Liver (tissue), 9 donors: ENCODE data around the gene PPP2R2D. TPM values are rescaled to one million over a fixed set of nuclear protein-coding genes. Genes with fewer than 3 reads are reported as not detected.

ENCODE experiments used
- DNase-seq: peaks from one replicate; pipeline ENCODE4 v3.0.0-alpha.2; 2017; ENCODE audit warnings: low spot score
- H3K27ac ChIP-seq, 2 donors: one replicate each; pipeline ENCODE4 v1.7.0; 2013; ENCODE audit warnings: inconsistent platforms in 2 of 2, low read length in 2 of 2, control low read depth in 1 of 2, low read depth in 1 of 2, mild to moderate bottlenecking in 1 of 2
- H3K27me3 ChIP-seq, 4 donors: one replicate each; pipeline versions ENCODE4 v1.6.1 to v1.7.0; 2013; ENCODE audit warnings: low read length in 3 of 4, inconsistent platforms in 1 of 4, mild to moderate bottlenecking in 1 of 4, moderate library complexity in 1 of 4; ENCODE audit not compliant: control insufficient read depth in 4 of 4, insufficient read depth in 4 of 4
- H3K36me3 ChIP-seq, 4 donors: one replicate each; pipeline versions ENCODE4 v1.6.1 to v1.7.0; 2013; ENCODE audit warnings: low read length in 3 of 4, mild to moderate bottlenecking in 3 of 4, low read depth in 1 of 4, moderate library complexity in 1 of 4; ENCODE audit not compliant: control insufficient read depth in 4 of 4, insufficient read depth in 3 of 4
- H3K4me1 ChIP-seq, 4 donors: one replicate each; pipeline versions ENCODE4 v1.6.1 to v1.7.0; 2013; ENCODE audit warnings: low read length in 3 of 4, mild to moderate bottlenecking in 3 of 4, moderate library complexity in 1 of 4; ENCODE audit not compliant: control insufficient read depth in 4 of 4, insufficient read depth in 4 of 4
- H3K4me3 ChIP-seq, 3 donors: one replicate each; pipeline versions ENCODE4 v1.6.1 to v1.7.0; 2013; ENCODE audit warnings: low read length in 3 of 3, control low read depth in 1 of 3, low read depth in 1 of 3, mild to moderate bottlenecking in 1 of 3
- H3K9ac ChIP-seq, 2 donors: one replicate each; pipeline ENCODE4 v1.7.0; 2013; ENCODE audit warnings: low read length in 2 of 2, mild to moderate bottlenecking in 2 of 2, moderate library complexity in 2 of 2, control low read depth in 1 of 2, low read depth in 1 of 2
- H3K9me3 ChIP-seq, 4 donors: one replicate each; pipeline versions ENCODE4 v1.6.1 to v1.7.0; 2013; ENCODE audit warnings: low read length in 3 of 4; ENCODE audit not compliant: control insufficient read depth in 4 of 4
- EGR1 ChIP-seq, 2 donors: IDR thresholded peaks; 2 replicates each; pipeline ENCODE4 v1.6.1; 2016 to 2018; ENCODE audit warnings: antibody characterized with exemption in 2 of 2, low read depth in 2 of 2
- FOXA1 ChIP-seq: IDR thresholded peaks from 2 replicates; pipeline ENCODE4 v1.6.1; 2016; ENCODE audit warnings: antibody characterized with exemption
- FOXA2 ChIP-seq: IDR thresholded peaks from 2 replicates; pipeline ENCODE4 v1.6.1; 2016; ENCODE audit warnings: antibody characterized with exemption
- GABPA ChIP-seq, 2 donors: IDR thresholded peaks in 1 of 2; conservative IDR thresholded peaks in 1 of 2; 2 replicates each; pipeline ENCODE4 v1.6.1; 2016; ENCODE audit warnings: antibody characterized with exemption in 2 of 2, mild to moderate bottlenecking in 1 of 2, moderate library complexity in 1 of 2
- HNF4A ChIP-seq, 2 donors: conservative IDR thresholded peaks; 2 replicates each; pipeline ENCODE4 v1.6.1; 2016; ENCODE audit warnings: antibody characterized with exemption in 2 of 2, mild to moderate bottlenecking in 2 of 2
- HNF4G ChIP-seq: IDR thresholded peaks from 2 replicates; pipeline ENCODE4 v1.6.1; 2016; ENCODE audit warnings: antibody characterized with exemption
- JUND ChIP-seq, 2 donors: IDR thresholded peaks; 2 replicates each; pipeline ENCODE4 v1.6.1; 2016; ENCODE audit warnings: antibody characterized with exemption in 2 of 2
- RAD21 ChIP-seq, 2 donors: IDR thresholded peaks; 2 replicates each; pipeline ENCODE4 v1.6.1; 2016; ENCODE audit warnings: antibody characterized with exemption in 2 of 2, mild to moderate bottlenecking in 2 of 2
- SP1 ChIP-seq: IDR thresholded peaks from 2 replicates; pipeline ENCODE4 v1.6.1; 2018; ENCODE audit warnings: antibody characterized with exemption, mild to moderate bottlenecking
- TAF1 ChIP-seq: conservative IDR thresholded peaks from 2 replicates; pipeline ENCODE4 v1.6.1; 2016; ENCODE audit warnings: antibody characterized with exemption, mild to moderate bottlenecking
- YY1 ChIP-seq: IDR thresholded peaks from 2 replicates; pipeline ENCODE4 v1.6.1; 2016; ENCODE audit warnings: antibody characterized with exemption, mild to moderate bottlenecking
- WGBS: extraction: QIAGEN DNeasy Blood & Tissue Kit; methylation state at CpG from one replicate; pipeline ENCODE4 v1.1.7; 2013; 5-methylcytosine and 5-hydroxymethylcytosine counted together
- polyA plus RNA-seq, 2 donors: library from polyadenylated mRNA; stranded (reverse) in 1 of 2; unstranded in 1 of 2; fragments of 200-250 nt in 1 of 2; fragments of >200 nt in 1 of 2; fragmentation: Nextera tagmentation in 1 of 2; extraction: Ambion mirVana in 1 of 2; gene quantifications; one replicate each; pipeline versions ENCODE4 v1.2.1 to v1.2.3, GENCODE V29; 2013 to 2015
- total RNA-seq, 2 donors: library from RNA; depleted of rRNA; stranded (reverse); fragments of >200 nt; gene quantifications; one replicate each; pipeline ENCODE4 v1.2.3, GENCODE V29; 2014
- TF ChIP-seq, protein P1 (sequence below): IDR thresholded peaks from 2 replicates; pipeline ENCODE4 v1.6.1; 2016; ENCODE audit warnings: antibody characterized with exemption
- TF ChIP-seq, protein P2 (sequence below): IDR thresholded peaks from 2 replicates; pipeline ENCODE4 v1.6.1; 2016; ENCODE audit warnings: antibody characterized with exemption
- TF ChIP-seq, protein P3 (sequence below): IDR thresholded peaks from 2 replicates; pipeline ENCODE4 v1.6.1; 2016; ENCODE audit warnings: antibody characterized with exemption
- TF ChIP-seq, protein P4 (sequence below): fragments of 150-350 bp; IDR thresholded peaks from 2 replicates; pipeline ENCODE4 v1.5.1; 2017; ENCODE audit warnings: improper control_type of control experiment, low read depth, low read length; ENCODE audit not compliant: missing input control
- TF ChIP-seq, protein P5 (sequence below): IDR thresholded peaks from 2 replicates; pipeline ENCODE4 v1.6.1; 2016; ENCODE audit warnings: antibody characterized with exemption, mild to moderate bottlenecking
- donor health status: healthy.
- donor health status: healthy.
- donor health status: healthy.
- donor health status: healthy.
- donor health status: healthy.

Gene PPP2R2D
- total and polyA plus RNA-seq, 4 donors, result 5.9 to 20.5 (median 14.3) TPM

DNA sequence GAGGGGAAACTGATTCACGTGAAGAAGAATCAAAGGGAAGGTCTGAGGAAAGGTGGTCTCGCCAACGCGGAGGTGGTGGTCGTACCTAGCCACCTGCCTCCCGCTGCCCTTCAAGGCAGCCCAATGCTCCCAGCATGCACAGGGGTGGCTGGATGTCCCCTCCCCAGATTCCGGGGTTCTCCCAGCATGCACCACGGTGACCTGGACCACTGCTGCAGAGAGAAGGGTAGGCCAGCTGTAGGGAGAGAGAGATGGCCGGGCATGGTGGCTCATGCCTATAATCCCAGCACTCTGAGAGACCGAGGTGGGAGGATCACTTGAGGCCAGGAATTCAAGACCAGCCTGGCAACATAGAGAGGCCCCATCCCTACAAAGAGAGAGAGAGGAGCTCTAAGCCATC lies 32.4 kb upstream of the PPP2R2D start:
- Histone ChIP-seq H3K4me1 (peaks cover 0 to 7% (median 3%) of the 10 kb centered on the region in 4 donors), H3K4me3 (no peak overlapping the region), H3K27me3 (no peaks in the 10 kb centered on the region), H3K36me3 (no peaks in the 10 kb centered on the region), H3K27ac (no peak overlapping the region), H3K9me3 (peaks cover 0 to 2% (median 0%) of the 10 kb centered on the region in 4 donors), H3K9ac (no peak overlapping the region)
- TF ChIP-seq TAF1 (no peak), JUND (IDR thresholded peaks at IDR 0.05) (no peak), FOXA1 (no peak), HNF4G (no peak), HNF4A (conservative IDR thresholded peaks at IDR 0.05) (no peak), GABPA (IDR thresholded peaks at IDR 0.05 in 1 of 2, conservative IDR thresholded peaks at IDR 0.05 in 1 of 2) (no peak), SP1 (no peak), RAD21 (IDR thresholded peaks at IDR 0.05) (no peak), YY1 (no peak), FOXA2 (no peak)
- TF ChIP-seq, protein P1, sequence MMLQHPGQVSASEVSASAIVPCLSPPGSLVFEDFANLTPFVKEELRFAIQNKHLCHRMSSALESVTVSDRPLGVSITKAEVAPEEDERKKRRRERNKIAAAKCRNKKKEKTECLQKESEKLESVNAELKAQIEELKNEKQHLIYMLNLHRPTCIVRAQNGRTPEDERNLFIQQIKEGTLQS, result no peak
- TF ChIP-seq, protein P2, sequence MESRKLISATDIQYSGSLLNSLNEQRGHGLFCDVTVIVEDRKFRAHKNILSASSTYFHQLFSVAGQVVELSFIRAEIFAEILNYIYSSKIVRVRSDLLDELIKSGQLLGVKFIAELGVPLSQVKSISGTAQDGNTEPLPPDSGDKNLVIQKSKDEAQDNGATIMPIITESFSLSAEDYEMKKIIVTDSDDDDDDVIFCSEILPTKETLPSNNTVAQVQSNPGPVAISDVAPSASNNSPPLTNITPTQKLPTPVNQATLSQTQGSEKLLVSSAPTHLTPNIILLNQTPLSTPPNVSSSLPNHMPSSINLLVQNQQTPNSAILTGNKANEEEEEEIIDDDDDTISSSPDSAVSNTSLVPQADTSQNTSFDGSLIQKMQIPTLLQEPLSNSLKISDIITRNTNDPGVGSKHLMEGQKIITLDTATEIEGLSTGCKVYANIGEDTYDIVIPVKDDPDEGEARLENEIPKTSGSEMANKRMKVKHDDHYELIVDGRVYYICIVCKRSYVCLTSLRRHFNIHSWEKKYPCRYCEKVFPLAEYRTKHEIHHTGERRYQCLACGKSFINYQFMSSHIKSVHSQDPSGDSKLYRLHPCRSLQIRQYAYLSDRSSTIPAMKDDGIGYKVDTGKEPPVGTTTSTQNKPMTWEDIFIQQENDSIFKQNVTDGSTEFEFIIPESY, result no peak
- TF ChIP-seq, protein P3, sequence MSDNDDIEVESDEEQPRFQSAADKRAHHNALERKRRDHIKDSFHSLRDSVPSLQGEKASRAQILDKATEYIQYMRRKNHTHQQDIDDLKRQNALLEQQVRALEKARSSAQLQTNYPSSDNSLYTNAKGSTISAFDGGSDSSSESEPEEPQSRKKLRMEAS, result no peak
- TF ChIP-seq, protein P4, sequence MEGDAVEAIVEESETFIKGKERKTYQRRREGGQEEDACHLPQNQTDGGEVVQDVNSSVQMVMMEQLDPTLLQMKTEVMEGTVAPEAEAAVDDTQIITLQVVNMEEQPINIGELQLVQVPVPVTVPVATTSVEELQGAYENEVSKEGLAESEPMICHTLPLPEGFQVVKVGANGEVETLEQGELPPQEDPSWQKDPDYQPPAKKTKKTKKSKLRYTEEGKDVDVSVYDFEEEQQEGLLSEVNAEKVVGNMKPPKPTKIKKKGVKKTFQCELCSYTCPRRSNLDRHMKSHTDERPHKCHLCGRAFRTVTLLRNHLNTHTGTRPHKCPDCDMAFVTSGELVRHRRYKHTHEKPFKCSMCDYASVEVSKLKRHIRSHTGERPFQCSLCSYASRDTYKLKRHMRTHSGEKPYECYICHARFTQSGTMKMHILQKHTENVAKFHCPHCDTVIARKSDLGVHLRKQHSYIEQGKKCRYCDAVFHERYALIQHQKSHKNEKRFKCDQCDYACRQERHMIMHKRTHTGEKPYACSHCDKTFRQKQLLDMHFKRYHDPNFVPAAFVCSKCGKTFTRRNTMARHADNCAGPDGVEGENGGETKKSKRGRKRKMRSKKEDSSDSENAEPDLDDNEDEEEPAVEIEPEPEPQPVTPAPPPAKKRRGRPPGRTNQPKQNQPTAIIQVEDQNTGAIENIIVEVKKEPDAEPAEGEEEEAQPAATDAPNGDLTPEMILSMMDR, result no peak
- TF ChIP-seq, protein P5, sequence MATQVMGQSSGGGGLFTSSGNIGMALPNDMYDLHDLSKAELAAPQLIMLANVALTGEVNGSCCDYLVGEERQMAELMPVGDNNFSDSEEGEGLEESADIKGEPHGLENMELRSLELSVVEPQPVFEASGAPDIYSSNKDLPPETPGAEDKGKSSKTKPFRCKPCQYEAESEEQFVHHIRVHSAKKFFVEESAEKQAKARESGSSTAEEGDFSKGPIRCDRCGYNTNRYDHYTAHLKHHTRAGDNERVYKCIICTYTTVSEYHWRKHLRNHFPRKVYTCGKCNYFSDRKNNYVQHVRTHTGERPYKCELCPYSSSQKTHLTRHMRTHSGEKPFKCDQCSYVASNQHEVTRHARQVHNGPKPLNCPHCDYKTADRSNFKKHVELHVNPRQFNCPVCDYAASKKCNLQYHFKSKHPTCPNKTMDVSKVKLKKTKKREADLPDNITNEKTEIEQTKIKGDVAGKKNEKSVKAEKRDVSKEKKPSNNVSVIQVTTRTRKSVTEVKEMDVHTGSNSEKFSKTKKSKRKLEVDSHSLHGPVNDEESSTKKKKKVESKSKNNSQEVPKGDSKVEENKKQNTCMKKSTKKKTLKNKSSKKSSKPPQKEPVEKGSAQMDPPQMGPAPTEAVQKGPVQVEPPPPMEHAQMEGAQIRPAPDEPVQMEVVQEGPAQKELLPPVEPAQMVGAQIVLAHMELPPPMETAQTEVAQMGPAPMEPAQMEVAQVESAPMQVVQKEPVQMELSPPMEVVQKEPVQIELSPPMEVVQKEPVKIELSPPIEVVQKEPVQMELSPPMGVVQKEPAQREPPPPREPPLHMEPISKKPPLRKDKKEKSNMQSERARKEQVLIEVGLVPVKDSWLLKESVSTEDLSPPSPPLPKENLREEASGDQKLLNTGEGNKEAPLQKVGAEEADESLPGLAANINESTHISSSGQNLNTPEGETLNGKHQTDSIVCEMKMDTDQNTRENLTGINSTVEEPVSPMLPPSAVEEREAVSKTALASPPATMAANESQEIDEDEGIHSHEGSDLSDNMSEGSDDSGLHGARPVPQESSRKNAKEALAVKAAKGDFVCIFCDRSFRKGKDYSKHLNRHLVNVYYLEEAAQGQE, result no peak
- no peak for DNase-seq
- WGBS, result 90% methylated on average over 10 of the region's 10 CpGs

DNA sequence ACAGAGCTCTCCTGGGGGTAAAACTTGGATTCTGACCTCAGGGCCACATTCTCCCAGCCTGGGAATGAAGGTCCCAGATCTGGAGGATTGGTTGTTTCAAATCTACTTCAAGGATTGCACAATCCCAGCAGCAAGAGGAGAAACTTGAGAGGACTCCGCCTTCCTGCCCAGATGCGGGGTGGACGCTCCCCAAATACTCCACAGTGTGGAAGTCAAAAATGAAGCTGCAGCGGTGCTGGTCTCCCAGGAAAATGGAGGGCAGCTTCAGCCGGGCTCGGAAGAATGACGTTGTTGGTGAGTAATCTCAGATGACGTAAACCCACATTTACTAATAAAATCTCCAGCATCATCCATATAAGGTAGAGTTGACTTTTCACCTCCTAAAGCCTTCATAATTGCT lies 31.5 kb upstream of the PPP2R2D start:
- no peak for DNase-seq
- TF ChIP-seq, protein P4, result no peak
- TF ChIP-seq TAF1 (no peak), EGR1 (IDR thresholded peaks at IDR 0.05; ENCODE audit: low read depth in 2 of 2) (no peak), YY1 (no peak), FOXA1 (no peak), HNF4A (conservative IDR thresholded peaks at IDR 0.05) (no peak), GABPA (IDR thresholded peaks at IDR 0.05 in 1 of 2, conservative IDR thresholded peaks at IDR 0.05 in 1 of 2) (no peak), JUND (IDR thresholded peaks at IDR 0.05) (no peak), HNF4G (no peak)
- TF ChIP-seq, protein P3, result no peak
- TF ChIP-seq, protein P5, result no peak
- TF ChIP-seq, protein P1, result no peak

More for the DNA sequence above, 31.5 kb upstream of the PPP2R2D start:
- H3K27ac ChIP-seq, result no peak overlapping the region
- H3K27me3 ChIP-seq, result no peaks in the 10 kb centered on the region
- H3K36me3 ChIP-seq, result no peaks in the 10 kb centered on the region
- WGBS, result 96% methylated on average over 8 of the region's 8 CpGs
- no peak overlapping the region for H3K9ac ChIP-seq
- peaks cover 0 to 2% (median 0%) of the 10 kb centered on the region in 4 donors for H3K9me3 ChIP-seq
- peaks cover 0 to 7% (median 3%) of the 10 kb centered on the region in 4 donors for H3K4me1 ChIP-seq
- H3K4me3 ChIP-seq, result no peak overlapping the region
